Liver (tissue), 3 donors: ENCODE measurements around the gene SRSF10.

Source experiments
- ATF3 ChIP-seq: IDR thresholded peaks from 2 replicates; pipeline ENCODE4 v1.6.1; 2016; ENCODE audit warnings: antibody characterized with exemption
- CTCF ChIP-seq: fragments of 150-350 bp; IDR thresholded peaks from 2 replicates; pipeline ENCODE4 v1.5.1; 2017; ENCODE audit warnings: improper control_type of control experiment, low read depth, low read length; ENCODE audit not compliant: missing input control
- EGR1 ChIP-seq, 2 donors: IDR thresholded peaks; 2 replicates each; pipeline ENCODE4 v1.6.1; 2016 to 2018; ENCODE audit warnings: antibody characterized with exemption in 2 of 2, low read depth in 2 of 2
- FOXA1 ChIP-seq: IDR thresholded peaks from 2 replicates; pipeline ENCODE4 v1.6.1; 2016; ENCODE audit warnings: antibody characterized with exemption
- GABPA ChIP-seq, 2 donors: IDR thresholded peaks in 1 of 2; conservative IDR thresholded peaks in 1 of 2; 2 replicates each; pipeline ENCODE4 v1.6.1; 2016; ENCODE audit warnings: antibody characterized with exemption in 2 of 2, mild to moderate bottlenecking in 1 of 2, moderate library complexity in 1 of 2
- HNF4G ChIP-seq: IDR thresholded peaks from 2 replicates; pipeline ENCODE4 v1.6.1; 2016; ENCODE audit warnings: antibody characterized with exemption
- JUND ChIP-seq, 2 donors: IDR thresholded peaks; 2 replicates each; pipeline ENCODE4 v1.6.1; 2016; ENCODE audit warnings: antibody characterized with exemption in 2 of 2
- MAX ChIP-seq: IDR thresholded peaks from 2 replicates; pipeline ENCODE4 v1.6.1; 2016; ENCODE audit warnings: antibody characterized with exemption
- RAD21 ChIP-seq, 2 donors: IDR thresholded peaks; 2 replicates each; pipeline ENCODE4 v1.6.1; 2016; ENCODE audit warnings: antibody characterized with exemption in 2 of 2, mild to moderate bottlenecking in 2 of 2
- RXRA ChIP-seq, 2 donors: IDR thresholded peaks; 2 replicates each; pipeline ENCODE4 v1.6.1; 2017 to 2018; ENCODE audit warnings: antibody characterized with exemption in 2 of 2, mild to moderate bottlenecking in 1 of 2
- SP1 ChIP-seq: IDR thresholded peaks from 2 replicates; pipeline ENCODE4 v1.6.1; 2018; ENCODE audit warnings: antibody characterized with exemption, mild to moderate bottlenecking
- ZBTB33 ChIP-seq: IDR thresholded peaks from 2 replicates; pipeline ENCODE4 v1.6.1; 2016; ENCODE audit warnings: antibody characterized with exemption
- TF ChIP-seq, protein P1 (sequence below): IDR thresholded peaks from 2 replicates; pipeline ENCODE4 v1.6.1; 2016; ENCODE audit warnings: antibody characterized with exemption, mild to moderate bottlenecking
- donor health status: healthy.
- donor health status: healthy.

- no peak for TF ChIP-seq CTCF
- TF ChIP-seq, protein P1, sequence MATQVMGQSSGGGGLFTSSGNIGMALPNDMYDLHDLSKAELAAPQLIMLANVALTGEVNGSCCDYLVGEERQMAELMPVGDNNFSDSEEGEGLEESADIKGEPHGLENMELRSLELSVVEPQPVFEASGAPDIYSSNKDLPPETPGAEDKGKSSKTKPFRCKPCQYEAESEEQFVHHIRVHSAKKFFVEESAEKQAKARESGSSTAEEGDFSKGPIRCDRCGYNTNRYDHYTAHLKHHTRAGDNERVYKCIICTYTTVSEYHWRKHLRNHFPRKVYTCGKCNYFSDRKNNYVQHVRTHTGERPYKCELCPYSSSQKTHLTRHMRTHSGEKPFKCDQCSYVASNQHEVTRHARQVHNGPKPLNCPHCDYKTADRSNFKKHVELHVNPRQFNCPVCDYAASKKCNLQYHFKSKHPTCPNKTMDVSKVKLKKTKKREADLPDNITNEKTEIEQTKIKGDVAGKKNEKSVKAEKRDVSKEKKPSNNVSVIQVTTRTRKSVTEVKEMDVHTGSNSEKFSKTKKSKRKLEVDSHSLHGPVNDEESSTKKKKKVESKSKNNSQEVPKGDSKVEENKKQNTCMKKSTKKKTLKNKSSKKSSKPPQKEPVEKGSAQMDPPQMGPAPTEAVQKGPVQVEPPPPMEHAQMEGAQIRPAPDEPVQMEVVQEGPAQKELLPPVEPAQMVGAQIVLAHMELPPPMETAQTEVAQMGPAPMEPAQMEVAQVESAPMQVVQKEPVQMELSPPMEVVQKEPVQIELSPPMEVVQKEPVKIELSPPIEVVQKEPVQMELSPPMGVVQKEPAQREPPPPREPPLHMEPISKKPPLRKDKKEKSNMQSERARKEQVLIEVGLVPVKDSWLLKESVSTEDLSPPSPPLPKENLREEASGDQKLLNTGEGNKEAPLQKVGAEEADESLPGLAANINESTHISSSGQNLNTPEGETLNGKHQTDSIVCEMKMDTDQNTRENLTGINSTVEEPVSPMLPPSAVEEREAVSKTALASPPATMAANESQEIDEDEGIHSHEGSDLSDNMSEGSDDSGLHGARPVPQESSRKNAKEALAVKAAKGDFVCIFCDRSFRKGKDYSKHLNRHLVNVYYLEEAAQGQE, result no peak
- TF ChIP-seq HNF4G, result no peak
- TF ChIP-seq MAX, result no peak
- TF ChIP-seq EGR1 (IDR thresholded peaks at IDR 0.05; ENCODE audit: low read depth in 2 of 2), result no peak
- no peak for TF ChIP-seq SP1
- no peak for TF ChIP-seq ZBTB33
- TF ChIP-seq JUND (IDR thresholded peaks at IDR 0.05), result no peak
- no peak for TF ChIP-seq ATF3
- TF ChIP-seq RXRA (IDR thresholded peaks at IDR 0.05), result no peak
- TF ChIP-seq GABPA (IDR thresholded peaks at IDR 0.05 in 1 of 2, conservative IDR thresholded peaks at IDR 0.05 in 1 of 2), result no peak
- TF ChIP-seq RAD21 (IDR thresholded peaks at IDR 0.05), result no peak
- TF ChIP-seq FOXA1, result no peak
Observed at GRCh38 chr1:24010650-24011049, 30.5 kb upstream of the SRSF10 start.
